Measurements from ENCODE around the gene PAQR4. TPM values are rescaled to one million over a fixed set of nuclear protein-coding genes. Genes with fewer than 3 reads are reported as not detected.
A peak's percentile ranks its signal among the peaks of the same experiment; 100 is the strongest.

The PAQR4 gene
- total RNA-seq, 2 donors from 2014 or later = 30.5 to 32.0 TPM

DNA sequence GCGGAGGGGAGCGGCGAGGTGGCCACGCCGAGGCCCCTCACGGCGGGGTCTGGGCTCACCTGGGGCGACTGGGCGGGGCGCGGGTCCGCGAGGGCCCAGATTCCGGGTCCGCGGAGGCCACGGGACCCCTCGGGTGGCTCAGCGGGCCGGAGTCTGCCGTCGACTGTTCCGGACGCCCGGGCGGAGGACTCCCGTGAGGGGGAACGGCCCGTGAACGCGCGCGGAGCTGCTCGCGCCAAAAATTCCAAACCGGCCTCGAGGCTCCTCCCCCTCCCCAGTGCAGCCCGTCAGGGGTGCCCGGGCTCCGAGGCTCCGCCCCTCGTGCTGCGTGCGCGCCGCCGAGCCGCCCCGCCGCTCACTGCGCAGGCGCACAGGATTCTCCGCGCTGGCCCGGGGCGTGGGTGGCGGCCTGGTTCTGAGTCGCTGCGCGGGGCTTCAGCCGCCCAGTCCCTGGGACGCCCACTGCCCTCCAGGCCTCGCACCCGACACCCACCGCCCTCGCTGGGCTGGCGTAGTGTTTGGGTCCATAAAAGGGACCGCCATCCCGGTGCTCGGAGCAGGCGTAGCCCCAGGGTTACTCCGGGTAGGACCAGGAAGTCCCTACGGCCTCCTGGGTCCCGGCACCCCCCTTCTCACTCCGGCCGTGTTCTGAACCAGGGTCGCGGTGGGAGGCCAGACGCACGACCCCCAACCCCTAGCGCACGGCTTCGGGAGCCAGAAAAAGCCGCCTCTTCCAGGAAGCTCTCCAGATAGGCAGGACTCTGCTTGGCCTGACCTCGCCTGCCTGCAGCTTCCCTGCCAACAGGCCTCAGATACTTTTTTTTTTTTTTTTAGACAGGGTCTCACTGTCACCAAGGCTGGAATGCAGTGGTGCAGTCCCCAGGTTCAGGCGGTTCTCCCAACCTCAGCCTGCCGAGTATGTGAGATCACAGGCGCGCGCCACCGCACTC is 11.4 kb downstream of the PAQR4 start, which contains the start of gene PKMYT1:
Gene PKMYT1, minus strand, starts transcription at position 220 of the 950 bp plus-strand sequence. CDS start 789 bp downstream, outside the sequence.
- H3K4me1 ChIP-seq (ENCODE audit: control insufficient read depth, insufficient read depth, low read length) = peaks cover 3% of the 10 kb centered on the region
- H3K27ac ChIP-seq (ENCODE audit: low read depth, low read length) = peak within 1 kb of the TSS; percentile 29
- H3K36me3 Mint-ChIP-seq (ENCODE audit: low read depth) = peaks cover 6% of the 10 kb centered on the region
- peak; percentile 95 for DNase-seq
- H3K4me1 Mint-ChIP-seq = peaks cover 25% of the 10 kb centered on the region
- 4 to 11% methylated on average over 45 to 91 of the region's 91 CpGs for WGBS, 2 experiments (ENCODE audit: insufficient coverage in 1 of 2, insufficient read length in 1 of 2)
- H3K4me3 ChIP-seq (ENCODE audit: low read length) = peak within 1 kb of the TSS; percentile 85
- H3K9me3 Mint-ChIP-seq = no peaks in the 10 kb centered on the region
- peak within 1 kb of the TSS; percentile 93 for H3K27ac Mint-ChIP-seq
- H3K9ac ChIP-seq (ENCODE audit: extremely low read depth, low read length, poor library complexity, severe bottlenecking) = peak within 1 kb of the TSS; percentile 67
- no peak for TF ChIP-seq CTCF (conservative IDR thresholded peaks at IDR 0.05)
- H3K4me3 Mint-ChIP-seq = peak within 1 kb of the TSS; percentile 77
- H3K36me3 ChIP-seq (ENCODE audit: control insufficient read depth, insufficient read depth, low read length) = peaks cover 24% of the 10 kb centered on the region
- no peaks in the 10 kb centered on the region for H3K27me3 ChIP-seq (ENCODE audit: control insufficient read depth, insufficient read depth, low read length, poor library complexity, severe bottlenecking)
- H3K27me3 Mint-ChIP-seq (ENCODE audit: insufficient read depth) = no peaks in the 10 kb centered on the region
- no peaks in the 10 kb centered on the region for H3K9me3 ChIP-seq (ENCODE audit: control insufficient read depth, low read length)

- peaks cover 6% of the 10 kb centered on the region for H3K36me3 Mint-ChIP-seq (ENCODE audit: low read depth)
- peak overlapping the region; percentile 77 for H3K4me3 Mint-ChIP-seq
- H3K27me3 Mint-ChIP-seq (ENCODE audit: insufficient read depth) = no peaks in the 10 kb centered on the region
- peaks cover 25% of the 10 kb centered on the region for H3K4me1 Mint-ChIP-seq
- H3K4me1 ChIP-seq (ENCODE audit: control insufficient read depth, insufficient read depth, low read length) = peaks cover 3% of the 10 kb centered on the region
- peak overlapping the region; percentile 93 for H3K27ac Mint-ChIP-seq
- peaks cover 15% of the 10 kb centered on the region for H3K36me3 ChIP-seq (ENCODE audit: control insufficient read depth, insufficient read depth, low read length)
- peak overlapping the region; percentile 67 for H3K9ac ChIP-seq (ENCODE audit: extremely low read depth, low read length, poor library complexity, severe bottlenecking)
- no peaks in the 10 kb centered on the region for H3K27me3 ChIP-seq (ENCODE audit: control insufficient read depth, insufficient read depth, low read length, poor library complexity, severe bottlenecking)
- DNase-seq = peak; percentile 87
- TF ChIP-seq CTCF (conservative IDR thresholded peaks at IDR 0.05) = no peak
- WGBS, 2 experiments (ENCODE audit: insufficient coverage in 1 of 2, insufficient read length in 1 of 2) = 14 to 22% methylated on average over 25 to 33 of the region's 33 CpGs
- no peaks in the 10 kb centered on the region for H3K9me3 Mint-ChIP-seq
- H3K4me3 ChIP-seq (ENCODE audit: low read length) = peak overlapping the region; percentile 85
- H3K27ac ChIP-seq (ENCODE audit: low read depth, low read length) = peak overlapping the region; percentile 30
- H3K9me3 ChIP-seq (ENCODE audit: control insufficient read depth, low read length) = no peaks in the 10 kb centered on the region
Observed at GRCh38 chr16:2981177-2981898, 12.2 kb downstream of the PAQR4 start.

GRCh38 chr16:2981899-2982250 is 12.7 kb downstream of the PAQR4 start:
- peak overlapping the region; percentile 77 for H3K4me3 Mint-ChIP-seq
- Histone ChIP-seq H3K4me3 (ENCODE audit: low read length) (peak overlapping the region; percentile 85), H3K27me3 (ENCODE audit: control insufficient read depth, insufficient read depth, low read length, poor library complexity, severe bottlenecking) (no peaks in the 10 kb centered on the region), H3K9me3 (ENCODE audit: control insufficient read depth, low read length) (no peaks in the 10 kb centered on the region), H3K9ac (ENCODE audit: extremely low read depth, low read length, poor library complexity, severe bottlenecking) (peak overlapping the region; percentile 49), H3K4me1 (ENCODE audit: control insufficient read depth, insufficient read depth, low read length) (peaks cover 3% of the 10 kb centered on the region), H3K27ac (ENCODE audit: low read depth, low read length) (peak overlapping the region; percentile 30), H3K36me3 (ENCODE audit: control insufficient read depth, insufficient read depth, low read length) (peaks cover 12% of the 10 kb centered on the region)
- peak; percentile 78 for DNase-seq
- no peaks in the 10 kb centered on the region for H3K27me3 Mint-ChIP-seq (ENCODE audit: insufficient read depth)
- peak overlapping the region; percentile 93 for H3K27ac Mint-ChIP-seq
- WGBS, 2 experiments (ENCODE audit: insufficient coverage in 1 of 2, insufficient read length in 1 of 2) = 12 to 42% methylated on average over 3 to 4 of the region's 4 CpGs
- no peaks in the 10 kb centered on the region for H3K9me3 Mint-ChIP-seq
- no peak for TF ChIP-seq CTCF (conservative IDR thresholded peaks at IDR 0.05)
- H3K36me3 Mint-ChIP-seq (ENCODE audit: low read depth) = peaks cover 6% of the 10 kb centered on the region
- H3K4me1 Mint-ChIP-seq = peaks cover 25% of the 10 kb centered on the region

Data from endodermal cell (in vitro differentiated cells).